Glutamatergic neuron (in vitro differentiated cells): ENCODE data around the gene SNX13. TPM values are rescaled to one million over a fixed set of nuclear protein-coding genes. Genes with fewer than 3 reads are reported as not detected.

Source experiments
- DNase-seq: peaks from one replicate; pipeline ENCODE4 v3.0.0; 2022
- H3K27ac Mint-ChIP-seq: one replicate; pipeline ENCODE4 v1.8.0; 2020; ENCODE audit warnings: mild to moderate bottlenecking, mixed read lengths, inconsistent platforms; ENCODE audit not compliant: unreplicated experiment
- H3K27me3 Mint-ChIP-seq: one replicate; pipeline ENCODE4 v1.8.0; 2020; ENCODE audit warnings: mild to moderate bottlenecking, moderate library complexity, mixed read lengths, inconsistent platforms; ENCODE audit not compliant: unreplicated experiment
- H3K36me3 Mint-ChIP-seq: one replicate; pipeline ENCODE4 v1.8.0; 2020; ENCODE audit warnings: mild to moderate bottlenecking, mixed read lengths, inconsistent platforms; ENCODE audit not compliant: unreplicated experiment
- H3K4me1 Mint-ChIP-seq: one replicate; pipeline ENCODE4 v1.8.0; 2020; ENCODE audit warnings: mild to moderate bottlenecking, low read depth, mixed read lengths, inconsistent platforms; ENCODE audit not compliant: unreplicated experiment
- H3K4me3 Mint-ChIP-seq: one replicate; pipeline ENCODE4 v1.8.0; 2020; ENCODE audit warnings: mild to moderate bottlenecking, mixed read lengths, inconsistent platforms; ENCODE audit not compliant: unreplicated experiment
- H3K9me3 Mint-ChIP-seq: one replicate; pipeline ENCODE4 v1.8.0; 2020; ENCODE audit warnings: mild to moderate bottlenecking, moderate library complexity, mixed read lengths, inconsistent platforms; ENCODE audit not compliant: unreplicated experiment
- total RNA-seq: library from RNA; stranded (reverse); fragmentation: NEBNext Ultra II Directional; extraction: Animal tissue kit (Norgen Biotek cat#: 25700); gene quantifications from one replicate; pipeline ENCODE4 v1.2.1, GENCODE V29; 2021; ENCODE audit not compliant: unreplicated experiment
- TF ChIP-seq, protein P1 (sequence below): fragments of 200-600 bp; sonication (generic); IDR thresholded peaks from one replicate; pipeline ENCODE4 v1.5.0; 2021; ENCODE audit not compliant: partially characterized antibody, unreplicated experiment

SNX13 gene
- total RNA-seq, 1 donor from 2014 or later, result 29.9 TPM

DNA sequence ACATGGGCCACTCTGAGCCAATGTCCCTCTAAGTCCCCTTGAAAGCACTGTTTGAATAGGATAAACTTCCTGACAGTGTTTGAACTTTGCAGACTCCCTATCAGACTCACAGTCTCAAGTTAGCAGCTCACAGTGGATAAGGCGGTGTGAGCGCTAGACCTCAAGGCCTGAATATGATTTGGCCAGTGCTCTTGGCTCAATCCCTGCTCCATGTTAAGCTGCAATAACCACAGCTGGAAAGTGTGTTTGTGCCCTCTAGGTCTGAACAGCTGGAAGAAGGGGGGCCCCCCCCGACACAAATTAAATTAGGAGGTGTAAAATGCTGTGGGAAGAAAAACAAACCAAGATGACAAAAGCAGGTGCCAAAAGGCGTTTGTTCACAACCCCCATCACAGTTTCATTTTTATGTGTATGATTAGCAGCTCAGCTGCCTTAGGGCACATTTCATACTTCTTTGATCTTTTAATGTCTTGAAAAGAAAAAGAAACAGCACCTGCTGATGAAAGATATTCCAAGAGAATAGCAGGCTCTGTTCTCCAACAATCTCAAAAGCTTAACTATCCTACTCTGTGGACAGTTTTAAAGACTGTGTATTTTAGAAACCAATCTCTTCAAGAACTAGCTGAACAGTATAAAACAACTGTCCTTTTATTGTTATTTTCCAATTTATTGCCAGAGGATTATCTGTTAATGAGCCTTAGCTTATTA lies 167.6 kb downstream of the SNX13 start:
- Mint-ChIP-seq H3K36me3 (no peaks in the 10 kb centered on the region), H3K27me3 (peaks cover 2% of the 10 kb centered on the region), H3K4me1 (peaks cover 14% of the 10 kb centered on the region), H3K9me3 (no peaks in the 10 kb centered on the region), H3K27ac (no peak overlapping the region), H3K4me3 (no peak overlapping the region)
- no peak for DNase-seq
- TF ChIP-seq, protein P1, sequence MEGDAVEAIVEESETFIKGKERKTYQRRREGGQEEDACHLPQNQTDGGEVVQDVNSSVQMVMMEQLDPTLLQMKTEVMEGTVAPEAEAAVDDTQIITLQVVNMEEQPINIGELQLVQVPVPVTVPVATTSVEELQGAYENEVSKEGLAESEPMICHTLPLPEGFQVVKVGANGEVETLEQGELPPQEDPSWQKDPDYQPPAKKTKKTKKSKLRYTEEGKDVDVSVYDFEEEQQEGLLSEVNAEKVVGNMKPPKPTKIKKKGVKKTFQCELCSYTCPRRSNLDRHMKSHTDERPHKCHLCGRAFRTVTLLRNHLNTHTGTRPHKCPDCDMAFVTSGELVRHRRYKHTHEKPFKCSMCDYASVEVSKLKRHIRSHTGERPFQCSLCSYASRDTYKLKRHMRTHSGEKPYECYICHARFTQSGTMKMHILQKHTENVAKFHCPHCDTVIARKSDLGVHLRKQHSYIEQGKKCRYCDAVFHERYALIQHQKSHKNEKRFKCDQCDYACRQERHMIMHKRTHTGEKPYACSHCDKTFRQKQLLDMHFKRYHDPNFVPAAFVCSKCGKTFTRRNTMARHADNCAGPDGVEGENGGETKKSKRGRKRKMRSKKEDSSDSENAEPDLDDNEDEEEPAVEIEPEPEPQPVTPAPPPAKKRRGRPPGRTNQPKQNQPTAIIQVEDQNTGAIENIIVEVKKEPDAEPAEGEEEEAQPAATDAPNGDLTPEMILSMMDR, result no peak

DNA sequence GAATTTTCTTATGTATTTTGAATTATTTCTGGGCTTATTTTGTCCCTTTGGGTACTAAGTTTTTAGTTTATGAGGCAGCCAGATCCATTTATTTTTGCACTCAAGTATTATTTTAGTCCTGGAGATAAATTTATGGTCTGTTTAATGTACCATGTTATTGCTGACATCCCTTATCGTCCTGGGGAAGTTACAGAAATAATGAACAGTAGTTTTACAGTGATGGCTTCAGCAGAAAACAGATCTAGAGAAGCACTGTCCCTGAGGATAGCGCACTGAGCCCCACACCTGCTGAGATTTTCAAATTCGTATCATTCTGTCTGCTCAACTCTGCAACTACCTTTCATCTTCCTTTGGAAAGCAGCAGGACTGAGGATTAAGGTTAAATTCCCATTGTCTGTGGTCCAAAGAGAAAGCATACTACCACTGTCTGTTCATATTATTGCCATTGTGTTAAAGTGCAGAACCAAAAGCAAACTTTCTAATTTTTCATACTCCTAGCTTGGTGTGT lies 168.3 kb downstream of the SNX13 start:
- peaks cover 2% of the 10 kb centered on the region for H3K27me3 Mint-ChIP-seq
- DNase-seq, result no peak
- TF ChIP-seq, protein P1, result no peak
- no peak overlapping the region for H3K4me3 Mint-ChIP-seq
- H3K27ac Mint-ChIP-seq, result no peak overlapping the region
- no peaks in the 10 kb centered on the region for H3K9me3 Mint-ChIP-seq
- no peaks in the 10 kb centered on the region for H3K36me3 Mint-ChIP-seq
- H3K4me1 Mint-ChIP-seq, result peaks cover 14% of the 10 kb centered on the region

DNA sequence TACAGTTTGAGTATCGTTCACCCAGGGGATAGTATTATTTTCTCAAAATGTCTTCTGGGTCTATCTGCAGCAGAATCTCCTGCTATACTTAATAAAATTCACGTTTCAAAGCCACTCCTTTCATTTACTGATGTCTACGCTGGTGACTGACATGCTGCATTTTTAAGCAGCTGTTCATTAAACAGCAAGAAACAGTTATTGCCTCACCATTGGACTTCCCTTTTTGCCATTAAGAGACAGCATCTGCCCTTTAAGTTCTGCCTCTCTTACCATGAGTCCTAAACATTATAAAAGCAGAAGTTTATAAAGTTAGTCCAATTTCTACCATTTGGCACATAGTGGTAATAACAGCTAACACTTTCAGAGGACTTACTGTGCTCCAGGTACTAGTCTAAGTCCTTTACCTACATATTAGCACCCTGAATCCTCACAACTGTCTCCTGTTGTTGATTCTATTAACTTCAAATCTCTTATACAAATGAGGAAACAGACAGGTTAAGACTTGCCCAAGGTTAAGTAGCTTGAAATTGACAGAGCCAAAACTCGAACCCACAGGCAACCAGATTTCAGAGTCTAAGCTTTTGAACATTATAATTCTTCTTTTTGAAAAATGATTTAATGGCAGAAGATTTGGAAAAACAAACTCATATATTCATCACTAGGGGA lies 169.5 kb downstream of the SNX13 start:
- peaks cover 14% of the 10 kb centered on the region for H3K4me1 Mint-ChIP-seq
- H3K4me3 Mint-ChIP-seq, result no peak overlapping the region
- H3K27ac Mint-ChIP-seq, result no peak overlapping the region
- DNase-seq, result no peak
- H3K9me3 Mint-ChIP-seq, result no peaks in the 10 kb centered on the region
- no peaks in the 10 kb centered on the region for H3K36me3 Mint-ChIP-seq
- peaks cover 2% of the 10 kb centered on the region for H3K27me3 Mint-ChIP-seq
- TF ChIP-seq, protein P1, result no peak

DNA sequence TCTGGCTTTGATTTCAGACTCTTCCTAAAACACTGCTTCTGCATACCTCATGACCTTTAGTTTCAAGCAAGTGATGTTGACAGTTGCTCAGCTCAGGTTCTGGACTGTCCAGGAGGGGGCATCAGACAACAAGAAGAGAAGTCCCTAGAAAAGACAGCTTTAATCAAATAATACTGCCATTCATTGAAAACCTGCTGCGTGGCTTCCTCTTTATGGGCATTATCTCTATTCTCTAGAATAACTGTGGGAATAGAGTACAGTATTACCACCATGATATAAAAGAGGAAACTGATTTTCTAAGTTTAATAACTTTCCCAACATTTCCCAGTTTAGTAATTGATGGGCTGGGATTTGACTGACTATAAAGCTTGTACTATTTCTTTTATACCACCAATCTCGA lies 170.4 kb downstream of the SNX13 start:
- no peak overlapping the region for H3K27ac Mint-ChIP-seq
- H3K36me3 Mint-ChIP-seq, result no peaks in the 10 kb centered on the region
- H3K27me3 Mint-ChIP-seq, result peaks cover 2% of the 10 kb centered on the region

More for the DNA sequence above, 170.4 kb downstream of the SNX13 start:
- Mint-ChIP-seq H3K4me1 (peaks cover 14% of the 10 kb centered on the region), H3K4me3 (no peak overlapping the region), H3K9me3 (no peaks in the 10 kb centered on the region)
- DNase-seq, result peak; percentile 71
- TF ChIP-seq, protein P1, result peak; percentile 69
